ENCODE measurements around the gene ESRP2. TPM values are rescaled to one million over a fixed set of nuclear protein-coding genes. Genes with fewer than 3 reads are reported as not detected.

The ESRP2 gene
- total and polyA plus RNA-seq, 2 donors (not counting 3 experiments of a cell fraction or from before 2014, with no cell fraction given), result 0.57 to 0.66 TPM

DNA sequence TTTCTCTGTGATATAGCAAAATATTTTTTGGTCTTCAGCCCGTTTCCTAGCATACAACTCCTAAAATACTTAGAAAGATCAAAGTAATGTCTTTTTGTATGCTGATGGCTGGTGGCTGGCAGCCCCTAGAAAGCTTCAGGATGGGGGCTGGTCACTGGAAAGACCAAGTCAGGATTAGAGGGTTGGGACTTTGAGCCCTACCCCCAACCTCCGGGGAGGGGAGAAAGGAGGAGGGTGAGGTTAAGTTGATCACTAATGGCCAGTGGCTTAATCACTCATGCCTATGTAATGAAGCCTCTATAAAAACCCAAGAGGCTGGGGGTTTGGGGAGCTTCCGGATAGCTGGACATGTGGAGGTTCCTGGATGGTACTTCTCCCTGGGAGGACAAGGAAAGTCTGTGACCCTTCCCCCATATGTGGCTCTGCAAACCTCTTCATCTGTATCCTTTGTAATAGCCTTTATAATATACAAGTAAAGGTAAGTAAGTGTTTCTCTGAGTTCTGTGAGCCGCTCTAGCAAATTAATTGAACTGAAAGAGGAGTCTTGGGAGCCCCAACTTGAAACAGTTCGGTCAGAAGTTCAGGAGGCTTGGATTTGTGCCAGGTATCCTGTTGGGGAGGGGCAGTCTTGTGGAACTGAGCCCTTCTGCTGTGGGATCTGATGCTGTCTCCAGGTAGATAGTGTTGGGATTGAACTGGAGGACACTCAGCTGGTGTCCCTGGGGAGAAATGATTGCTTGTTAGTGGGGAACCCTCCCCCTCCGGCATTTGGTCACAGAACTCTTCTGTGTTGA, 31.9 kb upstream of the ESRP2 start:
- H3K4me3 ChIP-seq (replicated peaks in 1 of 3; ENCODE audit: insufficient read depth in 1 of 3, low read depth in 1 of 3, low read length in 3 of 3), result no peak overlapping the region
- POLR2A ChIA-PET, result no interaction called here
- peaks cover 25% of the 10 kb centered on the region for H3K4me1 ChIP-seq (ENCODE audit: control insufficient read depth, extremely low read depth, insufficient read depth, low read length)
- no peaks in the 10 kb centered on the region for H4K20me1 ChIP-seq (replicated peaks; ENCODE audit: control insufficient read depth, extremely low read depth, insufficient read depth, low read length)
- H3K27ac ChIP-seq (ENCODE audit: insufficient read depth, low read depth, low read length), result no peak overlapping the region
- H2AFZ ChIP-seq (ENCODE audit: low read depth, low read length), result no peak overlapping the region
- H3K9me1 ChIP-seq (replicated peaks; ENCODE audit: control insufficient read depth, extremely low read depth, insufficient read depth, low read length), result no peaks in the 10 kb centered on the region
- CTCF ChIA-PET, result no interaction called here
- H3K9me3 ChIP-seq (replicated peaks; ENCODE audit: control insufficient read depth, insufficient read depth, low read length), result no peaks in the 10 kb centered on the region
- H3K9ac ChIP-seq (replicated peaks; ENCODE audit: extremely low read depth, insufficient read depth, low read length), result no peak overlapping the region
- H3K27me3 ChIP-seq (ENCODE audit: control insufficient read depth in 2 of 2, insufficient read depth in 2 of 2, low read length in 2 of 2), result no peaks in the 10 kb centered on the region
- H3K4me2 ChIP-seq (ENCODE audit: insufficient read depth, low read length), result no peak overlapping the region
- BruUV-seq (replicated peaks), result no TSS peak
- intact Hi-C loops (cut with micrococcal nuclease) (no loop called here), dilution Hi-C loops (cut with MboI; ENCODE audit: extremely low pct_ligation_motif_present, low sequenced_read_pairs) (no loop called here)
- DNase-seq (ENCODE audit: low read depth, low spot score) (no peak), FAIRE-seq (peak; percentile 12)
- TF ChIP-seq GATA2 (IDR thresholded peaks at IDR 0.05; ENCODE audit: insufficient read depth, insufficient read length, low read depth, low read length) (no peak), EZH2 (IDR thresholded peaks at IDR 0.05; ENCODE audit: borderline replicate concordance, low read depth, low read length, severe bottlenecking) (no peak), POLR2AphosphoS5 (IDR thresholded peaks at IDR 0.05; ENCODE audit: insufficient read depth, low read depth, low read length) (no peak)
- TF ChIP-seq, protein P1, sequence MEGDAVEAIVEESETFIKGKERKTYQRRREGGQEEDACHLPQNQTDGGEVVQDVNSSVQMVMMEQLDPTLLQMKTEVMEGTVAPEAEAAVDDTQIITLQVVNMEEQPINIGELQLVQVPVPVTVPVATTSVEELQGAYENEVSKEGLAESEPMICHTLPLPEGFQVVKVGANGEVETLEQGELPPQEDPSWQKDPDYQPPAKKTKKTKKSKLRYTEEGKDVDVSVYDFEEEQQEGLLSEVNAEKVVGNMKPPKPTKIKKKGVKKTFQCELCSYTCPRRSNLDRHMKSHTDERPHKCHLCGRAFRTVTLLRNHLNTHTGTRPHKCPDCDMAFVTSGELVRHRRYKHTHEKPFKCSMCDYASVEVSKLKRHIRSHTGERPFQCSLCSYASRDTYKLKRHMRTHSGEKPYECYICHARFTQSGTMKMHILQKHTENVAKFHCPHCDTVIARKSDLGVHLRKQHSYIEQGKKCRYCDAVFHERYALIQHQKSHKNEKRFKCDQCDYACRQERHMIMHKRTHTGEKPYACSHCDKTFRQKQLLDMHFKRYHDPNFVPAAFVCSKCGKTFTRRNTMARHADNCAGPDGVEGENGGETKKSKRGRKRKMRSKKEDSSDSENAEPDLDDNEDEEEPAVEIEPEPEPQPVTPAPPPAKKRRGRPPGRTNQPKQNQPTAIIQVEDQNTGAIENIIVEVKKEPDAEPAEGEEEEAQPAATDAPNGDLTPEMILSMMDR (IDR thresholded peaks at IDR 0.05; ENCODE audit: extremely low read depth in 1 of 2, insufficient read depth in 1 of 2, low read depth in 1 of 2, low read length in 2 of 2), result no peak
- H3K36me3 ChIP-seq (ENCODE audit: control insufficient read depth in 2 of 2, extremely low read depth in 1 of 2, insufficient read depth in 2 of 2, low read length in 2 of 2), result peaks cover 0 to 8% of the 10 kb centered on the region in 2 experiments
- peaks cover 82% of the 10 kb centered on the region for H3K79me2 ChIP-seq (ENCODE audit: control insufficient read depth, insufficient read depth, low read length)
